Activated CD8-positive, alpha-beta memory T cell treated with anti-CD3 and anti-CD28 coated beads for 4 hours (primary cell): ENCODE data around the gene BCAT1.
"Not testable (repeated sequence)": the region's sequence is repeated elsewhere in the genome, so short reads cannot be mapped to it uniquely, and the experiment has no call there.

ENCODE experiments used
- DNase-seq, 2 donors: peaks; one replicate each; pipeline ENCODE4 v3.0.0-alpha.2; 2020; ENCODE audit warnings: low read depth in 2 of 2

BCAT1 gene

GRCh38 chr12:24956351-24956750 lies 7.5 kb upstream of the BCAT1 start:
- not testable (repeated sequence) for DNase-seq

GRCh38 chr12:24955853-24956252 lies 7.0 kb upstream of the BCAT1 start:
- no peak for DNase-seq

DNA sequence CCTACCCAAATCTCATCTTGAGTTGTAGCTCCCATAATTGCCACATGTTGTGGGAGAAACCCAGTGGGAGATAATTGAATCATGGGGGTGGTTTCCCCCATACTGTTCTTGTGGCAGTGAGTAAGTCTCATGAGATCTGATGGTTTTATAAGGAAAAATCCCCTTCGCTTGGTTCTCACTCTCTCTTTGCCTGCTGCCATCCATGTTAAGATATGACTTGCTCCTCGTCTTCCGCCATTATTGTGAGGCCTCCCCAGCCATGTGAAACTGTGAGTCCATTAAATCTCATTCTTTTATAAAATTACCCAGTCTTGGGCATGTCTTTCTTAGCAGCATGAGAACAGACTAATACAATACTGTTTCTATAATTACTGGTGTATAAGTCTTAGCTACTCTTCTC lies 6.5 kb upstream of the BCAT1 start:
- DNase-seq = no peak

DNA sequence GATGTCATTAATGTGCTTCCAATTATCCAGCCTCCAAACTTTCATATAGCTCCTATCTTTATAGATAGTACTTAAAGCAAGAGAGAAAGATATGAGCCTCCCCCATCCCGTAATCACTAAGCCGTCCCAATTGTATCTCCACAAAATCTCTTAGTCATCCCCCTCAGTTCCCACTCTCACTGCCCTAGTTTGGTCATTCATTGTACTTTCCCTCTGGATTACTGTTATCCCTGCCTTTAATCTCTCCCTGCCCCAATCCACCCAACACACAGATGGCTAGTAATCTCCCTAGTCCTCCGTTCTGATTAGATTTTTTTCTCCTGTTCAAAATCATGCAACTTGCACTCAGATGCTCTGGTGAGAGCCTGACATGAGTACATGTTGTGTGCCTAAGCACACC lies 5.4 kb upstream of the BCAT1 start:
- DNase-seq = no peak

DNA sequence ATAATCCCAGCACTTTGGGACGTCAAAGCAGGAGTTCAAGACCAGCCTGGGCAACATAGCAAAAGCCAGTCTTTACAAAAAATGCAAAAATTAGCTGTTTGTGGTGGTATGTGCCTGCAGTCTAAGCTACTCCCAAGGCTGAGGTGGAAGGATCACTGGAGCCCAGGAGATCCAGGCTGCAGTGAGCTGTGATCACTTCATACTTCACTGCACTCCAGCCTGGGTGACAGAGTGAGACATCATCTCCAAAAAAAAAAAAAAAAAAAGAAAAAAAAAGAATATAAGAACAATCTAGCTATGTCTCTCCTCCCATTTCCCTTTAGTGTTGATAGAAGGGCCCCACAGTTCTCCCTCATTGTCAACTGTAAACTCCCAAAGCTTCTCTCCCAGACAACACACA lies 3.5 kb upstream of the BCAT1 start:
- DNase-seq = no peak

DNA sequence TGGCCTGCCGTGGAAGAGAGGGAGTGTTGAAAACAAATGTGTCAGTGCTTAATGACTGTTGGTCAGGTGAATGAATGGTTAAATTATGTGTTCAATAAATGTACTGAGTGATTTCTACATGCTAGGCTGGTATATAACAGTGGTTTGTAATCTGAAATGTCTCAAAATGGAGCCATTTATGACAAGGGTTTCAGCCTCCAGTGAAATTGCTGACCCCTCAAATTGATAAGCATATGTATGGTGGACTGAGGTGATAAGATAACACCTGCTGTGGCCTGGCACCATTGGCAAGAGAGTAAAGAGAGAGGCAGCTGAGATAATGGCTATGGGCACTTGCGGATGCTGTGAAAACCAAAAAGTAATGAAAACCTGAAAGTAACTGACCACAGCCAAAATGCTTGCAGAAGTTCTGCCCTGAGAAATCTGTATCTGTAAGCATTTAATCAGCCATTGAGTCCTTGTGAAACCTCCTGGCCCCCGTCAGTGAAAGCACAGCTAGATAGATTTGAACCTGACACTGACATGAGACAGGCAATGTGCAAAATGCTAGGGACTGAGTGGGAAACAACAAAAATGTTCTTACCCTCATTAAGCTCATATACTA lies 1.4 kb upstream of the BCAT1 start:
- no peak for DNase-seq

DNA sequence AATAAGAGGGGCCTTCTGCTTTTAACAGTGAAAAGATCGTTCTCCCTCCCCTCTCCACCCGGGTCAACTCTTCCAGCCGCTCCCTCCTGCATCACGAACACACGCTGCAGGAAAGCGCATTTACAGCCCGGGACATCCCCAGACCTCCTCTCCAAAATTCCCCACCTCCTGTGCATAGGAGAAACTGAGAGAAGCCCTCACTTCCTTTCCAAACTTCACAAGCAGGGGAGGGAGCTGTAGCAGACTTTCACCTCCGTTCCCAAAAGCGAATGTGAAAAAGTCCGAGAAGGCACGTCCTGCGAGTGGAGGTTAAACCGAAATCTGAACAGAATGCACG lies 513 bp downstream of the BCAT1 start:
- no peak for DNase-seq

DNA sequence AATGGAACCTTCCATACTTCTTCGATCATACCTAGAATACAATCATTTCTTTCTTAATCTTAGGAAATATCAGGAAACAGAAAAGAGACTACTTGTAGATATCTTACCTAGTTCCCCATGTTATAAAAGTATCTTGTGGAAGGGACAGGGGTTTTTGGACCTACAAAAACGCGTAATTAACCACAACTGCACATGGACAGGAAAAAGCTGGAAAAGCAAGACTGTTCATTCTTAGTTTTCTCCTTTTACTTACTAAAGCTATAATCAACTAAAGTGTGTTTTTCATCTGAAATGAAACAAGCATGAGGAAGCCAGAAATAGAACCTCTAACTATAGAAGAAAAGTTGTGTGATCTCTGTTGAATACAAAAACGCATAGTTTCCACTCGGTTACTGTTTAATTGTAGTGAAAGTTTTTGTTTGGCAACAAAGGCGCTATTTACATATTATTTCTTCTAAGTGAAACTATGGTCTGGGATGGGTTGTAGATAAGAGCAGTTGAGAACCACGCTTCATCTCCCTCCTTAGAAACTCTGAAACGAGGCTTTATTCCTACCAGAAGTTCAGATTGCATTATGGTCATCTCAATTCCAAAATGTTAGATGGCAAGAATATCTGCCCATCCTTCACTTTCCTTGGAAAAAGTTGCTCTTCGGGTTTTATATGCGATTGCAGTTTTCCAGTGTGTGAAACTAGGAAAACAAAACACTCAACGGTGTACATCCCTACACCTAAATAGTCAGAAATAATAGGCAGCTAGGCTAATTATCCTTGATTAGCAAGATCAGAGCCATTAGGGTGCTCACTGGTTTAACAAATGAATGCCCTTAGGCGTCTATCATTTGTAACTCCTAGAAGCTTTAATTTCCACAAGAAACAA lies 1.1 kb downstream of the BCAT1 start:
- no peak for DNase-seq

DNA sequence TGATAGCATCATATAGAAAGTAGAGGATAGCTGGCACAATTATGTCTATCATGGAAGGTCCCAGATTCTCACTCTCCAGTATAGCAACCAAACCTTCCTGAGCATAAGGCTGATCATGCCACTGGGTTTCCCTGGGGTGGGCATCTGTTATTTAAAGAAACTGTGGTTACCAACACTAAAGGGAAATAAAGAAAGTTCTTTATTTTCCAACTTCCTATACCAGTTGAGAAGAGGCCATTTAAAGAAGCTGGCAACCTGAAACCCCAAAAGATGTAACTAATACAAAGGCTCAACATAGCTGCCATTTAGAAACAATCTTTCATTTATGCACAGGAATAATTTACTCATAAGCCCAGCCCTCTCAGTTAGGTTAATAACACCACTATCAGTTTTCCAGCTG lies 3.1 kb downstream of the BCAT1 start:
- DNase-seq = no peak

DNA sequence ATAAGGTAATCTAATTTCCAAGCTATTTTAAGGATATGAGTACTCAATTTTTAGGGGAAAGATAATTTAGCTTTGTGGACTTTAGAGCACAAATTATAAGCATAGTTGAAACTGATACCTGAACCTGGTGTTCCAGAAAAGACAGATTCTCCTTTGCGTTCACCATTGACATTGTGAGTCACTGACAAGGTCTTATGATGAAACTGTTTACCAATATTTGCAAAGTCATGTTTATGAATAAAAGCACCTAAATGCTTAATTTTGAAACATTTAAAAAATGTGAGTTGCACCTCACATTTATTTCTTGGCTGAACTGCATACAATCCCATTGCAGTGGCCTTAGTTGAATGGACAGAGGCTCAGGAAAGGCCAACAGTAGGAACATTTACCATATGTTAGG lies 3.9 kb downstream of the BCAT1 start:
- DNase-seq = no peak

DNA sequence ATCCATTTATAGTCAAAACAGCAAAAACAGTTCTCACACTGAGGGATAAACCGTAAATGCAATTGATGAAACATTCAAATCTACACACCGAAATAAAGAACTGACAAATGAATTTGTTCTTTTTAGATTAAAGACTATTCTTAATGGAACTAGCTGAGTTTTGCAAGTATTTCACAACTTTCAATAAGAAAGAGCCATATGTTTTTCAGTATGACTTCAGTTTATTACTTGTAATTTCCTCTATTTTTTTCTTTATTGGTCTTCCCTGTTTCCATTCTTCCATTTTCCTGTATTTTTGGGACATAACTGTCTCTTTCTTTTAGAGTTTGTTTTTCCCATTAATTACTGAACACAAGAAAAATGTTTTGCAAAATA lies 4.3 kb downstream of the BCAT1 start:
- no peak for DNase-seq

DNA sequence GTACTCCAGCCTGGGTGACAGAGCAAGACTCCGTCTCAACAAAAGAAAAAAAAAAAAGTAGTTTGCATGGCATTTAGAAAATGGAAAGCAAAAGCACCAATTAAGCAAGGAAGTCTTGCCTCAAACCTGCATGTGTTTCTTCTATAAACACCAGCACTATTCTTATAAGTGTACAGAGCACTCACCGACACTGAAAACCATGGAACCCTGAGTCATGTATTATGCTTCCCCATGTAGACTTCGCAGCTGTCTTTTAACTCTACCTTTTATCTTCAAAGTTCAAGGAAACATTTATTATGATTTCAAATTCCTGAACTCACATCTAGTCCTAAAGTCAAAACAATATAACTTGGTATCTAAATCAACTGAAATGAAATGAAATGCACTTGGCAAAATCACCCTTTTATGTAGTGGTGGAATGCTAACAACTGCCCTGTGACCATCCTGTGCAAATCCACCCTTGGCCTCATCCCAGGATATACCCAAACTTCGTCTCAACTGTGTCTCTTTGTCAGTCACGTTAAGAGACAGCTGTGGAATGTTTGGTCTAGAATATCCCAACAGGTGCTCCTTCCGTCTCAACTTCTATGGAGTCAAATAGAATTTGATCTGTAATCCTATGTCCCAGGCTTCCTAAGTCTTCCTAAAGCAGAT lies 4.8 kb downstream of the BCAT1 start:
- no peak for DNase-seq

DNA sequence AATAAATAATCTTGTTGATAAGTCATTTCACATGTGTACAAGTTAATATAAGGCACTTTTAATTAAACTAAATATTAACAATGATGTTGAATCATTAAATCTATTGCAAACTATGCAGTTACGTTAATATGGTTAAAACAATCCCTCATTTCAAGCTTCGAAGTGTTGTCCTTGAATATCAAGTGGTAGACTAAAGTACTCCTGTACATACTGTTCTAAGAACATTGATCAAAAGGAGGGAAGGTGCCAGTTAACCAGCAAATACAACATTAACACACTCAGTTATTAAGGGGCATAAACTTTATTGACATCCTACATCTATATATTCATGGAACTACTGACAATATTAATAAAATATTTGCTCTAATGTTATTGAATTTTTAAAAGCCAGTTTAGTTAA lies 8.7 kb downstream of the BCAT1 start:
- DNase-seq = no peak

- not testable (repeated sequence) for DNase-seq
Observed at GRCh38 chr12:24939551-24939950, 9.3 kb downstream of the BCAT1 start.

DNA sequence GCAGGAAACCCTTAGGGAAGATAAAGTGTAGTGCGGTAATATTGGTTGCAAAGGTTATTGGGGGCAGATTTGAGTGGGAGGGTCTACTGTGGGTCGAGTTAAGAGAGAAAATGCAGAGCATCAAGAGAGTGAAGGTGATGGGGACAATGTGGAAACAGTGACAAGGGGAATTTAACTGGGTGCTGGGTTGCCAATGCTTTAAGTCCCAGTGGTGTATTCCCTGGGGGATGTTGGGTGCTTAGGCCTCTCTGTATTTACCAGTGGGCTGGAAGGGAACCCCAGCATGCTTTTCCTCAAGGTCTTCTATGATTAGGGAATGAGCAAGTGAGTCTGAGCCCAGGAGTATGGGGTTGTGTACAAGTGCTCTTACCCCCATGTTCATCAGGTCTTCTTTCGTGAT lies 10.6 kb downstream of the BCAT1 start:
- DNase-seq = no peak

DNA sequence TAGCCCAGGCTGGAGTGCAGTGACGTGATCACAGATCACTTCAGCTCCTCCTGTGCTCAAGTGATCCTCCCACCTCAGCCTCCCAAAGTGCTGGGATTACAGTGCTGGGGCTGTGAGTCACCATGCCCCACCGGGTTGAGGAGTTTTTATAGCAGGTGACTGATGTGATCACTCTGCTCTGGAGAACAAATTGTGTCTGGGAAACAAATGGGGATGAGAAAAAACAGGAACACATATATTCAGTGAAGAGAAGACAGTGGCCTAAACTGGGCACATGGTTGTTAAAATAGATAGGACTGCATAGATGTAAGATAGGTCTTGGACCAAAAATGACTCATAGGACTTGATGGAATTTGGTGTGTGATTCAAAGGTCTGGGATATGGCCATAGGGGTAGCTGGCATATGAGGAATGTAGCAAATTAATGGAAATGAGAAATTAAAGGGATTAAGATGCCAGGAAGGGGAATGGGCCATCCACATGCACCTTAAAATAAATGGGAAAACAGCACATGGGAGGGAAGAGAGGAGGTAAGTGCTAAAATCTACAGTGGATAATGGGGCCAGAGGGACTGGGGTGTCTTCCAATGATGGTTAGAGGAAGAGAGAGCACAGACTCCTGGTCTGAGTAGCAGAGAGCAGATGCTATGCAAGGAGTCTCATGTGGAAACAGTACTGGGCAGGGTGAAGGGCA lies 11.2 kb downstream of the BCAT1 start:
- no peak for DNase-seq

DNA sequence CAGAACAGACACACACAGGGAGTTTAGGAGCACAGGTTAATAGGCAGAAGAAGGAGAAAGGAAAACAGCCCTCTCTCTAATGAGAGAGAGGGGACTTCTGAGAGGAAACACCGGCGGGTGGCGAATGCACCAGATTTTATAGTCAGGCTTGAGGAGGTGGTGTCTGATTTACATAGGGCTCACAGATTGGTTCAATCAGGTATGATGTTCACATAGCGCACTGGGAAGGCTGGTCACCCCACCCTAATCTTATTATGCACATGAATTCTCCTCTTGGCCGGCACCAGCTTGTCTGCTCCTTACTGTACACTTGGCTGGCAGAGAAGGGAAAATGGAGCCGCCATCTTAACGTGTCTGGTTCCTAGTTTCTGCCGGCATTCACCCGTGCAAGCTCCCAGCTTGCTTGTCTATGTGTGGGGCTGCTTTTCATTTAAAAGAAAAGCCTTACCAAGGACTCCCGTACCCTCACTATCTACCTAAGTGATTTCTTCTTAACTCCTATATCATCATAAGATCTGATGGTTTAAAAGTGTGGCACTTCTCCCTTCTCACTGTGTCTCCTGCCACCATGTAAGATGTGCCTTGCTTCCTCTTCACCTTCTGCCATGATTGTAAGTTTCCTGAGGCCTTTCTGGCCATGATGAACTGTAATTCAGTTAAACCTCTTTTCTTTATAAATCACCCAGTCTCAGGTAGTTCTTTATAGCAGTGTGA lies 15.1 kb downstream of the BCAT1 start:
- no peak for DNase-seq

DNA sequence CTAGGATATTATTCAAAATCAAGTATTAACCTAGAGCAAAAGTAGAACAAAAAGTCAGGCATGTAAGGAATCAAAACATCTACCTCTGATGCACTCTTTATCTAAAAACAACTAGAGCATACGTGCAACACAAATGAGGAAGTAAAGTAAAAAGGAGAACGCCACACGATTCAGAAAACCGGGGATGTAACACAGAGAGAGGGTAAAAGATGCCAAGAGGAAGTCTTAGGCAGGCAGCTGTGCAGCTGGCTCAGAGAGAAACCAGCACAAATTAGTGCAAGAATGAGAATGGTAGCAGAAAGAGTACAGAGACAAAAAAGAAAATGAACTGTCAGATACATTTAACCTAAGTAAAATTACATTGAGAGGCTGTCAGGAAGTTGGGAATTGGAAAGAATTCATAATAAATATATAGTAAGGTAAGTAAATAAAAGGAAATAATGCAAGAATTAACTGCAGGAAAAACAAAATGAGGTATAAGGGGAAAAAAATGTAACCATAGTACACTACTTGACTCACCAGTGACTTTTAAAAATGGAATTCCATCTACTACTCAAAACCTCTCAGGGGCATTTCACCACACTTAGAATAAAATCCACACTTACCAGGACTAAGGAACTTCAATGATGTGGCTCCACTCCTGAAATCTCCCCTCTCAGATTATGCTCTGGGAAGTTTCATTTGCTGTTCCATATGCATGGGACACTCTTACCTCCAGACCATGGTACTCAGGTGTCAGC lies 17.1 kb downstream of the BCAT1 start:
- no peak for DNase-seq

DNA sequence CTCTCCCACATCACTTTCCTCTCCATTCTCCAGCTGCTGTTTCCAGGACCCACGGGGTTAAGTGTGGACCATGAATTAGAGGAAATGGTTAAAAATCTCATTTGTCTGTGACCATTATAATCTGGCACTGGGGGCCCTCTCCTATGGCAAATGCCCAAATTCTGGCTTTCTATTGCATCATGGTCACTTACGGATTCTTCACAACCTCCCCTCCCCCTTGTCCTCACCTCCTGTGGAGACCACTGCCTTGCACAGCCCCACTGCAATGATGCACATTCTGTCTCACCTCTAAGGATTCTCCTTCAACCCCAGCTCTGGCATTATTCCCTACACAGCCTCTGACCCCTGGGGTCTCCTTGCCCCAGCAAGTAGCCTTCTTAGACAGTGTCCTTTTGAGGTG lies 18.9 kb downstream of the BCAT1 start:
- no peak for DNase-seq

DNA sequence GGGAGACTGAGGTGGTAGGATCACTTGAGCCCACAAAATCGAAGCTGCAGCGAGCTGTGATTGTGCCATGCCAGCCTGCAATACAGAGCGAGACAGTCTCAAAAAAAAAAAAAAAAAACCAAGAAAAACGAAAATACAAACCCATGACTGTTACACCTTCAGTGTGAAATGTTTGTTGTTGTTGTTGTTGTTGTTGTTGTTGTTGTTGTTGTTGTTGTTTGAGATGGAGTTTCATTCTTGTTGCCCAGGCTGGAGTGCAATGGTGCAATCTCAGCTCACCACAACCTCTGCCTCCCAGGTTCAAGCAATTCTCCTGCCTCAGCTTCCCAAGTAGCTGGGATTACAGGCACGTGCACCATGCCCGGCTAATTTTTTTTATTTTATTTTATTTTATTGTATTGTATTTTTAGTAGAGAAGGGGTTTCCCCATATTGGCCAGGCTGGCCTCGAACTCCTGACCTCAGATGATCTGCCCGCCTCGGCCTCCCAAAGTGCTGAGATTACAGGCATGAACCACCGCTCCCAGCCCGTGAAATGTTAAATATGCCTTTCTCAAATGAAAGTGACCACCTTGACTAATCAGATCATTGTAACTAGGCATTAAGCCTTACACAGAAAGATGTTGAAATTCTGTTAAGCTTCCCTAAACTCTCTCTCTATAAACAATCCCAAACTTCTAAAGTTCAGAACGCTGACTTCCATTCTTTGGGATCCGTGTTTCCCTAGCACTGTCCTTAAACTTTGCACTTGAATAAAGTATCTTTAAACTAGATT lies 20.2 kb downstream of the BCAT1 start:
- not testable (repeated sequence) for DNase-seq
